GM21619 (cell line): ENCODE results near the gene FOXJ1.

Experiments used
- ATAC-seq: cut with Tn5 transposase; IDR thresholded peaks from one replicate; pipeline ENCODE4 v1.9.1; 2021; ENCODE audit not compliant: unreplicated experiment

The FOXJ1 gene

DNA sequence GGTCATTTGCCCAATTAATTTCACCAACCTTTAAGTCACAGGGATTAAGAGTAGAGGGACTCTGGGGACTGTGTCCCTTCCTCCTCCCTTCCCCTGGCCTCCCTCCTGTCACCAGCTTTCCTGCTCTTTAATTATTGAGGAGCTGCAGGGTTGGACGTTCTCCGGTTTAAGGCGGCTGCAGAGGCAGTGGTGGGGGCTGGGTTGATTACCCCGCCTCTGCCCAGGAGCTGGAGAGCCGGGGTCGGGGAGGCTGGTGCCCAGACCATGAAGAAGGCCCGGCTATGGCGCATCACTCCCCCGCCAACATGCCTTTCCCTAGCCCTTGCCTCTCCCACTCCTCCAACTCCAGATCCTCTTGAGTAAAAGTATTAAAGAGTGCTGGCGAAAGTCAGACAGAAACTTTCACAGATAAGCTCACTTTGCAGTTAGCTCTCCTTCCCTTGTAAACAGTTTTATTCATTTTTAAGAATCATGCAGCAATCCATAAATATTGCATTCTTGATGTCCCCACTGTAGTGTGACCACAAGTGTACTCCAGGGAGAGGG, 1.1 kb upstream of the FOXJ1 start:
- ATAC-seq, result no peak

DNA sequence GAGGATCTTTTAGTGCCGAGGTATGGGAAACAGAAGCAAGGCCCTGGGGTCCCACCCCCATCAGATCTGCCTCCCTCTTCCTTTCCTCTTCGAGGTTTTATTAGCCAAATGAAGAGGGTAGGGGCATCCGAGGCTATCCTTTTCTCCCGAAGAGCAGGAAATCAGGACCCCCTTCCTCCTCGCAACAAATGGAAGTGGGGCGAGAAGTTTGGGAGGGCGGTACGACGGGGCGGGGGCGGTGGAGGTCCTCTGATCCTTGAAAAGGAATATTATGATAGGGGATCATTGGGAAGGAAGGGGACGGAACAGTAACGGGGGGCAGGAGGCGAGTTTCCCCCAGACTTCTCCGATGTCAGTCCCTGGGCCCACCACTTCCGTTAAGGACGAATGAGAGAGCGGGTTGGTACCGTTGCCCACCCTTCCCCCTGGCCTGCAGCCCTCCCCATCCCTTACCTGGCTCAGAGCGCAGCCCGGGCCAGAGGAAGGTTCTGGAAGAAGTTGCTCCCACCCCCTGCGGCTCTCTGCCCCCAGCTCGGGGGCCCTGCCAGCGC, 309 bp downstream of the FOXJ1 start:
- no peak for ATAC-seq

DNA sequence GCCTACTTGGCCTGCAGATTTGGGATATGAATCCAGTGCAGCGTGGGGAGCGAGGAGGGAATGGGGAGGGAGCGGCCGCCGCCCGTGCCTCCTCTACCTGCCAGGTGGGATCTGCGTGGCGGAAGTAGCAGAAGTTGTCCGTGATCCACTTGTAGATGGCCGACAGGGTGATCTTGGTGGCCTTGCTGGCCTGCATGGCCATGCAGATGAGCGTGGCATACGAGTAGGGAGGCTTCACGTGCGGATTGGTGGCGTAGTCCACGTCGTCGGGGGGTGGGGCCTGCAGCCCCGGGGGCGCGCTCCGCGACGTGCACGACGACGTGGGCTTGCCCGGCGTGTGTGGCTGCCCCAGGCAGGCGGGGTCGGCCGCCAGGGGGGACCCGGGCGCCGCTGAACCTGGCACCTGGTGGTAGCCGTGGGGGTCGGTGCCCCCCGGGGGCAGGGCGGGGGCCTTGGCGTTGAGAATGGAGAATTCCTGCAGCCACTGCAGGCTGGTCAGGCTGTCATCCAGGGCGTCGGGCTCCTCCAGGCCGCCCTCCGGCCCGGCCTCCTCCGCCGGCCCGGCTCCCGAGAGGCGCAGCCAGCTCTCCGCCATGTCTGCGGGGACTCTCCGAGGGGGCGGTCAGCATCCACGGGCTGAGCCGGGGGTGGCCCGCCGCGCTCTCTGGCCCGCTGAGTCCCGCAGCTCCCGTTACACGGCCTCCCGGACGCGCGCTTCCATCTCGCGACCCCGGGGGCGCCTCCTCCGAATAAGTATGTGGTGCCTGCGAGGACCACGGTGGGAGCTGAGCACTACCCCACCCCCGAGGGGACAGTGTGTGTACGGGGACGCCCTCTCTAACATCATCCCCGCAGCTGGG, 1.0 kb downstream of the FOXJ1 start:
- ATAC-seq, result no peak

DNA sequence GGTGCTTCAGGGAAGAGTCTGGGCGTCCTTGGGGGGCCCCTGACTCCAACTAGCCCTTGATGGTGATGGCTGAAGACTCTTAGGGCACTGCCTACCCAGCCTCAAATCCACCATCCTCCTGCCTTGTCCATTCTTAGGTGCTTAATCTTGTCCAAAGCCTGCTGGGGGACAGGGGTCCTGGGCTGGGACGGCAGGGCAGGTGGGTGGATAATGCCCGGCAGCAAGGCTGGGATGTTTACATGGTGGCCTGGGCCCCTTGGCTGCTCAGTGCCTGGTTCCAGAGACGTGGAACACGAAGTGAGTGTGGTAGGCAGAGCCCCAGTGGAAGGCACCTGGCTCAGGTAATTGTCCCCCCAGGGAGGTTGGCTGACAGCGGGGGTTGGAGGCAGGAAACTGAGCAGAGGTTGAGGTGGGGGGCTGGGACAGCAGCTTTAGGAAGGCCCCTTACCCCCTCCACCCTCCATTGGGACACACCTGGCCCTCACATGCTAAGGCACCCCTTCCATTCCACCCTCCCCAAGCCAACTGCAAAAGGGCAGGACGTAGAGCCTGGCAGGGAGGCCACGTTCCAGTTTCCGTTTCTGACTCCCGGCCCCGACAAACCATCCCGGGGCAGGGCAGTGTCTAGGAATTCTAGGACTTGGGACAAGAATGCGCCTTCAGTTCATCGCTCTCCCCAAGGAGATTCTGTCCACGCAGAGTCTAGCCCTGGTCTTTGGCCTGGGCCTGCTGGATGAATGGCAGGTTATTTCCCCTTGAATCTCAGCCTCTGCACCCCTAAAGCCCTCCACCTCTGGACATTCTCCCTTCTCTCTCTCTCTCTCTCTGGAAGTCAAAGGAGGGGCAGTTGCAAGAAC, 1.9 kb downstream of the FOXJ1 start:
- no peak for ATAC-seq

- no peak for ATAC-seq
Observed at GRCh38 chr17:76138234-76138895, 2.7 kb downstream of the FOXJ1 start.

- ATAC-seq, result no peak
Observed at GRCh38 chr17:76137351-76138233, 3.5 kb downstream of the FOXJ1 start.

GRCh38 chr17:76137001-76137350, 4.1 kb downstream of the FOXJ1 start:
- no peak for ATAC-seq

GRCh38 chr17:76136276-76137000, 4.6 kb downstream of the FOXJ1 start:
- no peak for ATAC-seq

GRCh38 chr17:76135810-76136188, 5.2 kb downstream of the FOXJ1 start:
- no peak for ATAC-seq

- ATAC-seq, result no peak
Observed at GRCh38 chr17:76134911-76135809, 5.9 kb downstream of the FOXJ1 start.

DNA sequence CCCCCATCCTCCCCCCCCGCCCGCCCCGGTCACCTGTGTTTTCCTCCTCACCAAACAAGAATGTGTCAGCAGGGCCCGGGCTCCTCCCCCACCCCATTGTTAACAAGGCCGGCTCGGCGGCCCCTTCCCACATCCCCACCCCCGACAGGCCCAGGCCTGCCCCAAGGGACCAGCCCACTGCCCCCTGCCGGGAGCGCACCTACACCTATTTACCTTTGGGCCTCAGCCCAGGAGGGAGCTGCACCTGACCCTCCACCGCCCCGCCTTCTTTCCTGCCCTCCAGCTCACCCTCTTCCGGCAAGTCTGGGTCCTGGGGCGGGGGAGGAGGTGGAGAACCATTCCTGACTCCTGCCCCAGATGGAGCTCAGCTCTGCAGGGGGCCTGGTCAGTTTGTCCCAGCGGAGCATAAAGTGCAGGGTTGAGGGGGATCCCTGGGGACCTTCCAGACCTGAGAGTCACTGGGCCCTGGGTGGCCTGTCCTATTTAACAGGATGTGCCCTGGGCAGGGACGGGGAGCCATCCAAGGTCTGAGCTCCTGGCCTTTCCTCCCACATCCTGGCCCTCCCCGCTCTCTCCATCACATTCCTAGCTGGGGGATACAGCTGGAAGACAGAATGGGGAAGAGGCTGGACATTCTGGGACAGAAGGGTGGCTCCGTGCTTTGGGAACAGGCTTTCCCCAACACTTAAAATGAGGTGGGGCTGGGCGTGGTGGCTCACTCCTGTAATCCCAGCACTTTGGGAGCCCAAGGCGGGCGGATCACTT, 8.3 kb downstream of the FOXJ1 start:
- ATAC-seq, result no peak

GRCh38 chr17:76131692-76132573, 9.1 kb downstream of the FOXJ1 start:
- ATAC-seq, result no peak

DNA sequence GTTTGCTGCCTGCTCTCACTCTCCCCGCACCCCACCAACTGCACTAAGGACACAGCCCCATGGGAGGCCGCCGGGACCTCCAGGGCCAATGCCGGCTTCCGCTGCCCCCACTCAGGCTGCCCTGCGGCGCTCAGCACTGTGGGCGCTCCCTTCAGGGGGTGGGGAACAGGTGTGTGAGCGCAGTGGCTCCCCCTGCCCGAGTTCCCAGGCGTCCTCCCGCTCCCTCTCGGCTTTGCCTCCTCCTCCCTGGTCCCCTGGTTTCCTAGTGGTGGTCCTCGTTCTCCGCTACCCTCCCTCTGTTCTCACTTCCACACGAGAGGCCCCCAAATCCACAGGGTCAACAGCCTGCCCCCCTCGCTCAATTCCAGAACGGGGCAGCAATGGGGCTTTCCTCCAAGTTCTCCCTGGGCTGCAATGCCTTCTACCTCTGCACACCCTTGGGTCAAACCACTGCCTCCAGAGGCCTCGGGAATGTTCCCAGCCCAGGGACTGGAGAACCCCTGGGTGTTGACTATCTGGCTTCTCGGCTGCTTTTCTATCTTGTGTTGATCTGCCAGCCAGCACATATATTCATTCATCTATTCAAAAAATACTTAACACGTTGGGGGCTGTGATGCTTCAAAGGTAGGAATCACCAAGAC, 9.9 kb downstream of the FOXJ1 start:
- ATAC-seq, result no peak

DNA sequence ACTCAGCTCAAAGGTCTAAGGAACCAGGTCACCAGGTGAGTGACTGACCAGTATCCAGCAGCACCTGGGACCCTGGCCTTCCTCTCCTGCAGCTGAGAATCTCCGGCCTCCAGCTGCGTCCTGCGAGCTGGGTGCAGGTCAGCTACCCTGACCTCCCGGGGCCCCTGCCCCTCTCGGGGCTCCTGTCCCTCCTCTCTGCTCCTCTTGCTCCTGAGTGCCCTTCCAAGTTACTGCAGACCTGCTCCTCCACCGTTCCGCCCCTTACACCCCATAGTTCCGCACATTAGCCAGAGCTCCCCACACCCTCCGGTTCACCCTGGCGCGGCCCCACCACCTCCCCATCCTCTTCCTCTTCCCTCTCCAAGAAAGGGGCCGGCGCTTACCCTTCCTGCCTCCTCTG, 10.6 kb downstream of the FOXJ1 start:
- ATAC-seq, result no peak

- ATAC-seq, result no peak
Observed at GRCh38 chr17:76125922-76126321, 15.1 kb downstream of the FOXJ1 start.

- no peak for ATAC-seq
Observed at GRCh38 chr17:76125391-76125675, 15.7 kb downstream of the FOXJ1 start.
